NCI-H345 (cell line): ENCODE data around the gene NKIRAS1.
"Not testable (repeated sequence)": the region's sequence is repeated elsewhere in the genome, so short reads cannot be mapped to it uniquely, and the experiment has no call there.

Experiments used
- DNase-seq: peaks from one replicate; lab custom pipeline; 2025; lab: John Stamatoyannopoulos, UW

The NKIRAS1 gene

DNA sequence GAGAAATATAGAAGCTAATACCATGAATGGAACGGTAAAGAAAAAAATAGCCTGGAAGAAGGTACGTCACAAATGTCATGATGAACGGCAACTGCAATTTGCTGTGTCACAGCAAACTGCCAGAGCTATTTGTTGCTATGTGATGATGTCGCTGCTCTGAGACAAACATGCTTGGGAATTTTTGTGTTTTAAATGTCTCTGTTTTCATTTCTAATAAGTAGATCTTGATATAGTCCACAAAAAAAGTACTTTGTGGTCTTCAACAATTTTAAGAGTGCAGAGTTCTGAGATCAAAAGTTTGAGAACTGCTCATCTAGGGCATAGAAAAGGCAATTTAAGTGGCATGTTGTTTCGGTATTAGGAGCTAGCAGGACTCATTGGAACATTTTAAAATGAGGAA, 24.0 kb upstream of the NKIRAS1 start:
- no peak for DNase-seq

DNA sequence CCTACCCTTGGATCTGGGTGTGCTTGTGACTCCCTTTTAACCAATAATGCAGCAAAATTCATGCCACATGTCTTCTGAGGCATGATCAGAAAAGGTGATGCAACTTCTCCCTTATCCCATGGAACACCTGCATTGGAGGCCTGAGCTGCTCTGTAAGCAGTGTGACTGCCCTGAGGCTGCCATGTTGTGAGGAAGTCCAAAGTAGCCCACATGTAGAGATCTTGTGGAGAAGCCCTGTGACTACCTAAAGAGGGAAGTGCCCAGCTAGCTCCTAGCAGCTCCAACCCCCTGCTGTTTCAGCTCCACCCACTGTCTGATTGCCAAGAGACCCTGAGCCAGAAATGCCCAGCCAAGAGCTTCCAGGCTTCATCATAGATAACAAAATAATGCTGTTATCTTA, 21.9 kb upstream of the NKIRAS1 start:
- no peak for DNase-seq

DNA sequence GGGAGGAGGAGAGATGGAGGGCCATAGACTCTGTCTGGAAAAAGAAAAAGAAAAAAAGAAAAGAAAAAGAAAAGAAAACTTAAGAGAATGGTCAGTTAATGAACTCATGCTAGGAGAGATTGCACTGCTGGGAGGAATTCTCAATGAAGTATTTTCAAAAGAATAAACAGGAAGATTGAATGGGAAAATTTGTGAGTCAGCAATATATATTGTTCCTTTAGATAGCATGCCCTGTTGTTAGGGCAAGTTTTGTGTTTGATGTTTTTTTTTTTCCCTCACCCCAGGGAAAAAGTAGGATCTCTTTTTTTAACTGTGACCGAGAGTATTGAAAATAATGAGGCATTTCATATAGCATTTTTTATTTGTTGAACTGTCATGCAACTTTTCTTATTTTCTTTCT, 20.5 kb upstream of the NKIRAS1 start:
- DNase-seq = no peak

GRCh38 chr3:23934253-23934652, 17.5 kb upstream of the NKIRAS1 start:
- DNase-seq = no peak

DNA sequence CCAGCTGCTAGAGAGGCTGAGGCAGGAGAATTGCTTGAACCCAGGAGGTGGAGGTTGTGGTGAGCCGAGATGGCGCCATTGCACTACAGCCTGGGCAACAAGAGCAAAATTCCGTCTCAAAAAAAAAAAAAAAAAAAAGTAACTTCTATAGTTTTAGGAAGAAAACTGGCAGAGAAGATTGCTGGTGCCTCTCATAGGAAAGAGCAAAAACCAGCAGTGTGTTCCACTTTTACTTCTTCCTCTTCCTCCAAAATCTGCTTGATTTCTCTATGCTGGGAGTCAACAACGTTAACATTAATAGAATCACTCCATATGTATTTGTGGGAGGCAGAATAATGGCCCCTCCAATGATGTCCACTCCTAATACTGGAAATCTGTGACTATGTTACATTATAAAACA, 15.8 kb upstream of the NKIRAS1 start:
- DNase-seq = no peak

DNA sequence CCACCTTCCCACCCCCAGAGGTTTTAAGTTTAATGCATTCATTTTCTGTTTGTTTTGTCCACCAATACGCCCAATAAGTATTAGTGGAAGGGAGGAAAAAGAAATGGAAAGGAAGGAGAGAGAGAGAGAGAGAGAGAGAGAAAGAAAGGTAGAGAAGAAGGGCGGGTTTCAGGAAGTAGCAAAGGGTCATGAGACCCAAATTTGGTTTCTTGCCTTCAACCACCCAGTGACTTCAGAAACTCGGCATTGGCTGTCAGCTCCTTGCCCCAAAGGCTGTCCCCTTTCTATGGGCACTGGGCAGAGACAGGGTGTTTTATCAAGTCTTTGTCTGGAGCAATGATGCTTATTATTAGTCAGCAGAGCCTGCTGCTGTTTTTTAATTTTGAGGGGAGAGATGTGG, 14.8 kb upstream of the NKIRAS1 start:
- DNase-seq = no peak

GRCh38 chr3:23928524-23928923, 11.7 kb upstream of the NKIRAS1 start:
- no peak for DNase-seq

- no peak for DNase-seq
These were observed 9.9 kb upstream of the NKIRAS1 start for GRCh38 chr3:23926736-23927135.

DNA sequence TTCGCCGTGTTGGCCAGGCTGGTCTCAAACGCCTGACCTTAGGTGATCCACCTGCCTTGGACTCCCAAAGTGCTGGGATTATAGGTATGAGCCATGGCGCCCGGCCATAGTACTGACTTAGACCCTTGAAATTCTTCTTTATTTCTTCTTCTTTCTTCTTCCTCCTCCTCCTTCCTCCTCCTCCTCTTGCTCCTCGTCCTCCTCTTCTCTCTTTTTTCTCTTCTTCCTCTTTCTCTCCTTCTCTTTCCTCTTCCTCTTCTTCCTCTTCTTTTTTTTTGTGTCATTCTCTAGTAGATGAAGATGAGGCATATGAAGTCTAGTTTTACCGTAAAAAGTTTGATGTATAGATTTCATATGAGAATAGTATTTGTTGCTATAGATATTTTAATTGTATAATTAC, 9.5 kb upstream of the NKIRAS1 start:
- DNase-seq = no peak

DNA sequence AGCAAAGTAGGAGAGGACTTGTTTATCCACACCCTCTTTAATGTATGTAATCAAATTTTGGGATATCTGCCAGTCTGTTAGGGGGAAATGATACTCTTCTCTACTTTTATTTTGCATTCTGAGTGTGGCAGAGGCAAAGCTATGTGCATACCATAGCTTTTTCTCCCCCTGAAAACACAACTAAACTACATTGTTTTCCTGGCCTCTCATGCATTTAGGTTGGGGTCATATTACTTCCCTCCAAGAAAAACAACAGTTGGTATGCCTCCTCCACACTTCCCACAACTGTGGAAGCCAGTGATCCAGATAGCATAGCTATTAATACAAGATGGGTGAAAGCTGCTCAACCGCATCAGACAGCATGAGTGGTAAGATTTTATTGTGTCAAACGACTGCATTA, 7.0 kb upstream of the NKIRAS1 start:
- DNase-seq = no peak

DNA sequence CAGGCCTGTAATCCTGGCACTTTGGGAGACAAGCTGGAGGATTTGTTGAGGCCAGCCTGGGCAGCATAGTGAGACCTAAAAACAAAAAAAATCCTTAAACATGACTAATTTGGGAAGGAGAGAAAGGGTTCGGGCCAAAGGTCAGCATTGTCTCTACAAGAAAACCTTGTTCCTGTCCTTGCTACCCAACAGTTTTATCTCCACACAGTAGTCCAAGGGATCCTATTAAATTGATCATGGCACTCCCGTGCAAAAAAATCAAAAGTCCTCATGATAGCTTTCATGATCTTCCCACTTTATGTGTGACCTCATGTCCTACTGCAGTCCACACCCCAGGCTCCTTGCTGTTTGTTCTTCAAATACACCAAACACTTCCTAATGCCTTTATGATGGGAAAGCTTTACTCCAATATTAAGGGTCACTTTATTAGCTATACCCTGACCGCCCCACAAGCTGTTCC, 4.3 kb upstream of the NKIRAS1 start:
- no peak for DNase-seq

DNA sequence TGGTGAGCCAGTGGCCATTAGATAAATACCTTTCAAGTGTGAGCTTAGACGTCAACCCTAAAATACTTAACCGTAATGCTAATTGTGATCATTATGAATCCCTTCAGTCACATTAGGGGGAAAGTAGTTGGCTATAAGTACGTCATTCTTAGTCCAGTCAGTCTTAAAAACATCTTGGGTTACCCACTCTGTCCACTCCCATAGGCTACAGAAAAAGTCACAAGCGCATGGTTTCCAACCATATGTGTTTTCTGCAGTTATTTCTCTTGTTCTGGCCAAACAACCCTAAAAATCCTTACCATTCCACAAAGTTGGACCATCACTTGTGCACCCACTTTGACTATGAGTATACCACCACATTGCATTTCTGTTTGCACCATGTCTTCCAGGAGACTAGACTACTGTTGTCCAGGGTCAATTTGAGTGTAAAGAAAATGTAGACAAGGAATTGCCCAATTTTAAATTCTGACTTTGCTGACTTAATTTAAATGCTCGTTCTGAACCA, 3.4 kb upstream of the NKIRAS1 start:
- no peak for DNase-seq

GRCh38 chr3:23919628-23920027, 2.8 kb upstream of the NKIRAS1 start:
- DNase-seq = no peak

DNA sequence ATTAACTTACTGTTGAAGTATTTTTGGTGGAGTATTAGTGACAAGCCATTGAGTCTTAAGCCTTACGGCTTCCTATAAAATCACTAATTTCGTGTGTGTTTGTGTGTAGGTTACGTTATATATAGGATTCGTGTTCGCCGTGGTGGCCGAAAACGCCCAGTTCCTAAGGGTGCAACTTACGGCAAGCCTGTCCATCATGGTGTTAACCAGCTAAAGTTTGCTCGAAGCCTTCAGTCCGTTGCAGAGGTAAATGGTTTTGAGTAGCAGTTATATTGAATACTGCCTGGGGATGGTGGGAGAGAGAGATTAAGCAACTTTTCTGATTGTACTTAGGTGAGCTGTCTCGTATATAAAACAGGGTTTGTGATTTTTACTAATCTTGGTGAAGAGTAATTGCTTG, 1.5 kb upstream of the NKIRAS1 start:
- DNase-seq = not testable (repeated sequence)

DNA sequence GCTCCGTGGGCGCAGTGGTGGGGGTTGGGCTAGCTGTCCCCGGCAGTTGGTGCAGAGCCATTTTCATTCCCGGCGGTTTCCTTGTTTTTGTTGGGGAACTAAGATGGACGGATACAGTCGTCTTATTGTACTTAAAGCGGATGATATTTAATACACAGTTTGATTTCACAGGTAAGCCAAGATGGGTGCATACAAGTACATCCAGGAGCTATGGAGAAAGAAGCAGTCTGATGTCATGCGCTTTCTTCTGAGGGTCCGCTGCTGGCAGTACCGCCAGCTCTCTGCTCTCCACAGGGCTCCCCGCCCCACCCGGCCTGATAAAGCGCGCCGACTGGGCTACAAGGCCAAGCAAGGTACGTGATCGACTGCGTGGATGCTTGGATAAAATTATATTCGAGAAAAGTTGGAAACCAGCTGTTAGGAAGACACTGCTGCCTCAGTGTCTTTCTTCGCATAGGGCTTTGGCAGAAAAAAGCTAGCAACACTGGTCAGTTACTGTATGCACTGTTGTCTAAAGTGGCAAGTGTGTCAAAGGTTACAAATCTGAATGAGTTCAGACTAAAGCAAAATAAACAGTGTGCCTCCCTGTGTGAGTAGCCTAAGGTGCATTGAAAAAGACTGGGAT, 1.0 kb upstream of the NKIRAS1 start:
- peak; percentile 24 for DNase-seq

GRCh38 chr3:23916152-23916885, 471 bp downstream of the NKIRAS1 start:
- no peak for DNase-seq

DNA sequence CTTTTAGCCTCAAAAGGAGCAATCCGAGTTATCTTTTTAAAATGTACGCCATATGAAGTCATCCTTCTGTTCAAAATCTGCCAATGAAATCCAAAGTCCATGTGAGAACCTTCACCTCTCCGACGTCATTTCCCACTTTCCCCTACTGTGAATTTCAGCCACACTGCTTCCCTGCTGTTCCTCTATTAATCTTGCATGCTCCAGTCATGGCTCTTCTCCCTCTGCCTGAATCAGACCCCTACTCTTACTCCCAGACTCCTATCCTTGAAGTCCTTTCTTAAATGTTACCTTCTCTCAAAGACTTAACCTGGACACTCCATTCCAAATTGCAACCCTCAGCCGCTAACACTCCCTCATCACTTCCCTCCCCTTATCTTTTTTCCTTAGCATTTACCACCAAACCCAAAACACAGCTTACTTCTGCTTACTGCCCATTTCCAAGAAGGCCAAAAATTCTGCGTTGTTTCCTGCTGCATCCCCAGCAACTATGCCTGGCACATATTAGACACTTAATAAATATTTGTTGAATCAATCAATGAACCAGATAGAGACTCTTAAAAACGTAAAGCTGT, 1.2 kb downstream of the NKIRAS1 start:
- no peak for DNase-seq

GRCh38 chr3:23913873-23914743, 2.7 kb downstream of the NKIRAS1 start:
- DNase-seq = no peak

DNA sequence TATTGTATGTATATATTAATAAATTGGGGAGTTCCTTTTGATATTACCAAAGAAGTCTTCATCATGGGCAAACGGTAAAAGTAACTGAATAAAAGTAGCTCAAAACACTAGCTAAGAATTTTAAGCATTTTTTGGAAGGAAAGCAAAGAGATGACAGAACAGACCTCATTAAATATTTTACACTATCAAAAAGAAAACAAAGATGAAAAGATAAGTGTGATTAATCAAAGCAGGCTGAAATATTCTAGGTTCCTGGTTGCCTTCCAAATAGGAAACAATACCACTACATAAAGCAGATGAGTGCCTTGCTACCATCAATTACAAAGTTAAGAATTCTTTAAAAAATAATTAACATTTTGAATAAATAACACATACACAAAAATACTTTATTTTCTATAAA, 3.6 kb downstream of the NKIRAS1 start:
- no peak for DNase-seq

DNA sequence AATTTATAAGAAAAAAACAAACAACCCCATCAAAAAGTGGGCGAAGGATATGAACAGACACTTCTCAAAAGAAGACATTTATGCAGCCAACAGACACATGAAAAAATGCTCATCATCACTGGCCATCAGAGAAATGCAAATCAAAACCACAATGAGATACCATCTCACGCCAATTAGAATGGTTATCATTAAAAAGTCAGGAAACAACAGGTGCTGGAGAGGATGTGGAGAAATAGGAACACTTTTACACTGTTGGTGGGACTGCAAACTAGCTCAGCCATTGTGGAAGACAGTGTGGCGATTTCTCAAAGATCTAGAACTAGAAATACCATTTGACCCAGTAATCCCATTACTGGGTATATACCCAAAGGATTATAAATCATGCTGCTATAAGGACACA, 4.5 kb downstream of the NKIRAS1 start:
- DNase-seq = not testable (repeated sequence)

- DNase-seq = no peak
These were observed 5.4 kb downstream of the NKIRAS1 start for GRCh38 chr3:23911397-23911796.

GRCh38 chr3:23909341-23909740, 7.4 kb downstream of the NKIRAS1 start:
- no peak for DNase-seq
